HG02938 (cell line): Measurements from ENCODE around the gene MALL.
"Not testable (repeated sequence)": the region's sequence is repeated elsewhere in the genome, so short reads cannot be mapped to it uniquely, and the experiment has no call there.

Experiments used
- ATAC-seq: cut with Tn5 transposase; IDR thresholded peaks from one replicate; pipeline ENCODE4 v1.9.1; 2021; ENCODE audit warnings: mild to moderate bottlenecking, moderate library complexity; ENCODE audit not compliant: unreplicated experiment

Gene MALL

DNA sequence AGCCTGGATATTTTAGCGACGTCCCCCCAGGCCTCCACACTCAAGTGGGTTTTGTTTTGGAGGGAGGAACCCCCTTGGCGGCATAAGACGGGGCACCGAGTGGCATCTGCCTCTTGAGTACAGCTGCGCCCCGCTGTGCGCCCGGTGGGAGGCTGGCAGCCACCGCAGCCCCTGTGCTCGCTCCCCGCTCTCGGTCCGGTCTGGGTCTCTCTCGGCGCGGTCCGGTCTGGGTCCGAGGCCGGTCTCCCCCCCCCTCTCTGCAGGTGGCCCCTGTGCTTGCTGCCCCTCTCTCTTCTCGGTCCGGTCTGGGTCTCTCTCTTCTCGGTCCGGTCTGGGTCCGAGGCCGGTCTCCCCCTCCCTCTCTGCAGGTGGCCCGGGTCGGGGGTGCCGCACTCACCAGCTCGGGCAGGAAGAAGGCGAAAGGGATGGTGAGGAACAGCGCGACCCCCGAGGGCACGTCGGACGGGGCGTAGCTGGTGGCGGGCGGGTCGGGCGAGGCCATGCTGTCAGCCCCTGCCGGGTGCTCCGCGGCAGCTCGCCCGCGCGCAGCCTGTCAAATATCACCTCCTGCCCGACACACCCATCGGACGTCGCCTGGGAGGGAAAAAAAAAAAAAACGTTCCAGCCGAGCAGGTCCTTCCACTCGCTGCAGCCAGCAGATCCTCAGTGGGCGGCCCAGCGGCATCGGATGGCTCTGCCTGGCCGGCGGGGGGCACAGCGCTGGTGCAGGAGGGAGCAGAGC is at the start of gene MALL:
Gene MALL, minus strand, starts transcription at position 532 of the 742 bp plus-strand sequence. Its CDS starts 30 bp downstream, at position 502.
- no peak for ATAC-seq

DNA sequence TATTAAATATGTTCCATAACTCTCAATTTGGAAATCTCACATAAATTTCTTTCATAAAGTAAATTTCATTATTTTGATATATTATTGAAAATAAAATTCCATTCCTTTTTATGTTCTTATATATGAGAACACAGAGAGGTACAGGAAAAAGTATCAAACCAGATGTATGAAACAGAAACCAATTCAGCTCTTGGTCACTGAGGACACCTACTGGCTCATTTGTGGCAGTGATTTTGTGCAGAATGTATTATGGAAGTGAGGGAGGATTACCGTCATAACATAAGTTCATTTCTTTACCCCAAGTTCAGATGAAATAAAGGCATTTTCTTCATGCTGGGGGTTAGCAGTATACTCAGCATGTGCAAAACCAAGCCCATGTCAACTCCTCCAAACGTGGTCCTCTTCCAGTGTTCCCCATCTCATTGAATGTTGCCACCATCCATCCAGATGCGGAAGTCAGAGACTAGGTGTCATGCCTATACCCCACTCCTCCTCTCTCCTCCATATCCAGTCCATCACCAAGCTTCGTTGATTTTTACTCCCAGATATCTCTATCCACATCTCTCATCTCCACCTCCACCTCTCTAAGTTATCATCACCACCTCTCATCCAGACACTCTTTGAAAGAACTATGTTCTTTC is 41.7 kb upstream of the MALL start:
- no peak for ATAC-seq

- ATAC-seq = not testable (repeated sequence)
Measured at GRCh38 chr2:110154828-110155227, 39.2 kb upstream of the MALL start.

- ATAC-seq = not testable (repeated sequence)
Measured at GRCh38 chr2:110154188-110154587, 38.6 kb upstream of the MALL start.

DNA sequence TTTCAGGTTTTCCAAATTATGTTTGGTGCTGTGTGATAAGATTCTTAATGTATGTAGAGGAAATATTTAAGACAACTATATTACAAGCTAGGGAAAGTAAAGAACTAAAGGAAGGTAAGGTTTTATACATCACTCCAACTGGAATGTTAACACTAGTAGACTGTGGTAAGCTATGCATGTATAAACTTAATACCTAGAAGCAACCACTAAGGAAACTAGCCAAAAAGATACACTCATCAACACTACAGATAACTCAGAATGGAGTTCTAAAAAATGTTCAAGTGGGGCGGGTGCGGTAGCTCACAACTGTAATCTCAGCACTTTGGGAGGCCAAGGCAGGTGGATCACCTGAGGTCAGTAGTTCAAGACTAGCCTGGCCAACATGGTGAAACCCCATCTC is 37.8 kb upstream of the MALL start:
- no peak for ATAC-seq

GRCh38 chr2:110152943-110153342 is 37.3 kb upstream of the MALL start:
- ATAC-seq = no peak

DNA sequence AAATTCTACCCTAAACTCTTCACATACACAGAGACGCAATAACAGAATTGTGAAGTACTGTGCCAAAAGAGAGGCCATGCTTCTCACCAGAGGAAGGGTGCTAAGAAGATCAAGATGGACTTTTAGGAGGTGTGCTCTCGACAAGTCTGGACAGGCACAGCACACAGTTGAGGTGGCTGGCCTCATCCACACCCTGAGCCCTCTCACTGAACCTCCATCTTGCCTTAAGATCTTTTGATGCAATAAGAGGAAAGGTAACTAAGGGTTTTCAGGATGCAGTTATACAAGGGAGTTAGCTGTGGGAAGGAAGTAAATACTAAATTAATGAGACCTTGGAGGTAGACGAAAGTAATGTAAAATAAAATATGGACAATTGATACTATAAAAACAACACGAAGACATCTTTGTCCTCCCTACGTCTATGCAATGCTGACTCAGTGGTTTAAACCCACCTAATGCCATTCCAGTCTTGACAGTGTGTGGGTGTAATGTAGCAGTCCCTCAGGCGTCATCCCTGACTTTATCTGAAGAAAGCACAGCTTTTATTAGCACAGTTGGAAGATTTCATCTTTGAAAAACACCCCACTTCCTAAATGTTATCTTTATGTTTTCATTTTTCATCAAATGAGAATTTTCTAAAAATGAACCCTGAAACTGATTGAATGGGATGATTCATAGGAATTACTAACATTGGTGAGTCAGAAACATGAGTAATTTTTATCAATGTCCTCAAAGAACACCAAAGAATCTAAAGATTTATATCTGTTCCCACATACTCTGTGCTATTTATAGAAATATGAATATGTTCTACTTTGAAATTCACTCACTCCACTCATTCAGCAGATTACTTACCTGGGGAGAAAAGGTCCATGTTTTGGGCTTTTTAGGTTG is 34.0 kb upstream of the MALL start:
- no peak for ATAC-seq

DNA sequence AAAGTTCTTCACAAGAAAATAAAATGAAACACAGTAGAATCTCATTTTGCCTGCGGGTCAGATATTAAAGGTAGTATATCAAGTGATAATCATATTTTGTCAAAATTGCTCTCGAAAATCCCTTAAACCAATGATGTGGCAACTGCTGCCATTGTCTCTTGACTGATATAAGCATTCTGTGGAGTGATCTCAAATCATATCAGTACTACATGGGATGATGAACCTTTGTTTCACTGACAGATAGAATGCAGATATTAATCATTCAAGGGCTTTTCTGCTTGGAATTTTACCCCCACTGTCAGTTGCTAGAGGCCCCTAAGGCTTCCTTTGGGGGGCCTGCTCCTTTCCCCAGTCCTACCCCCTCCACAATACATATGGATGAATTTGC is 31.3 kb upstream of the MALL start:
- ATAC-seq = no peak

DNA sequence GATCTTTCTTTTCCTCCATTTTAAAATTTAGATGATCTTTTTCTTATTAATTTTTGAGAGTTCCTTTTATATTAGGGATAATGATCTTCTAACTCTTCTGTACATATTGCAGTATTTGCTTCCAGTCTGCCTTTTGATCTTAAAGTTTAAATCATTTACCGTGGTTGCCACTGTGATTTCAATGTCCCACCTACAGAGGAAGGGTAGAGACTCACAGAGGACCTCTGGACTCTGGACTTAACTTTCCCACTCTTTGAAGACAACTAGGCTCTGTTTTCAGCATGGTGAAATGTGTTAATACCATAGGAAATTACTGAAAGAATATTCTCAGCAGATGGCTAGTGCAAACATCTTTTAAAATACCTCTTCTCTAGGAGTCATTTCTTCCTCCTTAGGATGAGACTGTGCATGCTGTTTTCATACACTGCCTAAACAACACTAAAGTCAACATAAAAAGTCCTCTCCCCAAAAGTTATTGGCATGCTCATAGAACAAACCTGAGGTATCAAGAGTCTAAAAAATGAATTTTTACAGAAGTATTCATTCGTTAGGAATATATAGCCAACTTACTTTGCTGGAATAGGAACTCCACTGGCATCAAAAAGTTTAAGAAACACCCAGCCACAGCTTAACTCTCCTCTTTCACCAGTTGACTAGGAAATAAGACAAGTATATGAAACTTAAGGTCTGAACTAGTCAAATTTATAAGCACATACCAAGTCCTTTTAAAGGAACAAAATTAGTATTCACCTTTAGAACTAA is 30.7 kb upstream of the MALL start:
- ATAC-seq = no peak

GRCh38 chr2:110143982-110144381 is 28.4 kb upstream of the MALL start:
- ATAC-seq = peak; percentile 82

DNA sequence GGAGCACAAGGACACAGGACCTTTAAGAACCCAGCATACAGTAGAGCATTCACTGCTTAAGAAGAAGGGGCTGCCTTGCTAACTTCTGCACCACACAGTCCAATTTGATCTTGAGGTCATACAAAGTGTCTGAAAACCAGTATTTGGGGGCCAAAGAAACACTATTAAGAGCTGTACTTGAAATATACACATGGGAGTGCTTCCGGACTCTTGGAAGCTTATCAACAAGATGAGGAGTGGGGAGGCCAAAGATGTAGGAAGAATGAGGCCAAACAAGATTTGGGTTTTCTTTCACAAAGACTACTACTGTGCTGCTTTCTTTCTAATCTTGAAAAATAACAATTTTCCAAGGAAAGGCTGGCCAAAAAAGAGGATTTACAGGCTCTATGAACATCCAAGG is 24.8 kb upstream of the MALL start:
- no peak for ATAC-seq

DNA sequence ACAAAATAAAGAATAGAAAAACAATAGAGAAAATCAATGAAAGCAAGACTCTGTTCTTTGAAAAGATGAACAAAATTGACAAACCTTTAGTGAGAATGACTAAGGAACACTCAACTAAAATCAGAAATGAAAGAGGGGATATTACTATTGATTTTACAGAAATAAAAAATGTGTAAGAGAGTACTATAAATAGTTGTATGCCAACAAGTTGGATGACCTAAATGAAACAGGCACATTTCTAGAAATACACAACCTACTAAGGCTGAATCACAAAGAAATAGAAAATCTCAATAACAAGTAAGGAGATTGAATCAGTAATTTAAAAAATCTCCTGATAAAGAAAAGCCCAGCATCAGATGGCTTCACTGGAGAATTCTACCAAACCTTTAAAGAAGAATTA is 18.4 kb upstream of the MALL start:
- ATAC-seq = no peak

- ATAC-seq = no peak
Measured at GRCh38 chr2:110131166-110131565, 15.5 kb upstream of the MALL start.

DNA sequence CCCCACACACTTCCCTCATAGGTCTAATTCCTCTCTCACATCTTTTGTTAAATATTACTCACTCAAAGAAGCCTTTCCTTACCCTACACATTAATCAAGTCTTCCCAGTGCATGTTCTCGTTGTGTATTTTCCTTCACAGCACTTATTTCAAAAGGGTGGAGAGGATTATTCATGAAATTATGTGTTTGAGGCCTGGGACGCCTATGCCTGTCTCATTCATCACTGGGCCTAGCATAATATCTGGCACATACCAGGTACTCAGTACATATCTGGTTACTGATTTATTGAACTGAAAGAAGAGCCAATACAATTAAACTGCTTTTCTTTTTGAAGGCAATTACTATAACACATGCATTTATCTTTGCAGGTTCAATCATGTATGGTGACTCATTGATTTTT is 15.1 kb upstream of the MALL start:
- ATAC-seq = no peak

DNA sequence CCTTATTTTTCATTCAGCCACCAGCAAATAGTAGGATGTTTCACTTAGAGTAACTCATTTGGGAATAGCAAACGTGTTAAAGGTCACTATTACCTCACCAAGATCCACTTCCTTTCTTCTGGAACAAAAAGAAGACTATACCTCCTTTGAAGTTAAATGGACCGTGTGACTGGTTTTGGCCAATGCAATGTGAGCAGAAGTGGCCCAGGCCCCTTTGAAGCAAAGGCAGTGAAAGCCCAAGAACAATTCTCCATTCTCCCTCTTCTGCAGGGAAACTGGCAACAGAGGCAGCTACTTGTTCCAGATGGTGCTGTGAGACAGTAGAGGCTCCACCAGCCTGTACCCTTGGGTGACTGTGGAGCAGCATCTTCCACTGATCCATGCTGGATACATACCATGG is 11.3 kb upstream of the MALL start:
- no peak for ATAC-seq

DNA sequence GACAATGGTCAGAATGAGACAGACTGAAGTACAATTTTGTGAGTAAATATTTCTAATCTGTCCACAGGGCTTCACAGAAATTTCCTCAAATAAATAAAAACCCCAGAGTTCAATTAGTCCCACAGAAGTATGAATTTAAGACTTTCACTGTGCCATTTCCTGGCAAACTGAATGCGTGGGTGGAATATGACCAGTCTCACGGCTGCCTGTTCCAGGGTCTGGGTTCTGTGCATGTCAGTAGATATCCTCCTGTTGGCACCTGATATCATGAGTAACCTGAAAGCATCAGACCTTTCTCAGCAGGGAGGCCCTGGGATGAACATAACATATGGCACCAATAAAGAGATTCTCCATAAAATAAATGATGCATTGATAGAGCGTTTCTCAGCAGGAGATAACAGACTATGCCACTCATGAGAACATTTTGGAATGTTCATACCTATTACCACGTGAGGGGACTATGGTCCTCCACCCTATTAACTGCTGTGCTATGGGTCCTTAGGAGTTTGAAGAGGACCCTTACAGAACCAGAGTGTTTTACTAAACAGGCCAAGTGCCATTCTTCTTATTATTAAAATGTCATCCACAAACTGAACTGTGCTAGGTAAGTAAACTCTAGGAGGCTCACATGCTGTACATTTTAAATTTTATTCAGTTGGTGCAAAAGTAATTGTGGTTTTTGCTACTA is 10.6 kb upstream of the MALL start:
- no peak for ATAC-seq

GRCh38 chr2:110124939-110125691 is 9.5 kb upstream of the MALL start:
- no peak for ATAC-seq

GRCh38 chr2:110124038-110124825 is 8.6 kb upstream of the MALL start:
- ATAC-seq = no peak

GRCh38 chr2:110121592-110121991 is 6.0 kb upstream of the MALL start:
- no peak for ATAC-seq
